ENCODE results near the gene COQ10B. TPM values are rescaled to one million over a fixed set of nuclear protein-coding genes. Genes with fewer than 3 reads are reported as not detected.
A peak's percentile ranks its signal among the peaks of the same experiment; 100 is the strongest.
"Not testable (repeated sequence)": the region's sequence is repeated elsewhere in the genome, so short reads cannot be mapped to it uniquely, and the experiment has no call there.

Gene COQ10B
- total RNA-seq, 1 donor from 2014 or later: 12.7 TPM

DNA sequence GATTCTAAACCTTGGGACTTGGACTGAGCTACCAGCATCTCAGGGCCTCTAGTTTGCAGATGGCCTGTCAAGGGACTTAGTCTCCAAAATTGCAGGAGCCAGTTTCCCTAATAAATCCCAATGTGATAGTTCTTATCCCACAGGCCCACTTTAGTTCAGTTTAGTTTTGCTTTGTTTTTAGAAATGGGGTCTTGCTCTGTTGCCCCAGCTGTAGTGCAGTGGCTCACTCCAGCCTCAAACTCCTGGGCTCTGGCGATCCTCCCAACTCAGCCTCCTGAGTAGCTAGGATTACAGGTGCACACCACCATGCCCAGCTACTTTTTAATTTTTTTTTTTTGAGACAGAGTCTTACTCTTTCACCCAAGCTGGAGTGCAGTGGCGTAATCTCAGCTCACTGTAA, 16.0 kb upstream of the COQ10B start:
- H3K27ac Mint-ChIP-seq: peak overlapping the region; percentile 56
- no peaks in the 10 kb centered on the region for H3K27me3 Mint-ChIP-seq
- no peaks in the 10 kb centered on the region for H3K9me3 Mint-ChIP-seq
- peak overlapping the region; percentile 70 for H3K4me3 Mint-ChIP-seq
- H3K4me1 Mint-ChIP-seq (ENCODE audit: unreplicated experiment): peaks cover 8% of the 10 kb centered on the region
- no peaks in the 10 kb centered on the region for H3K36me3 Mint-ChIP-seq
- TF ChIP-seq, protein P1, sequence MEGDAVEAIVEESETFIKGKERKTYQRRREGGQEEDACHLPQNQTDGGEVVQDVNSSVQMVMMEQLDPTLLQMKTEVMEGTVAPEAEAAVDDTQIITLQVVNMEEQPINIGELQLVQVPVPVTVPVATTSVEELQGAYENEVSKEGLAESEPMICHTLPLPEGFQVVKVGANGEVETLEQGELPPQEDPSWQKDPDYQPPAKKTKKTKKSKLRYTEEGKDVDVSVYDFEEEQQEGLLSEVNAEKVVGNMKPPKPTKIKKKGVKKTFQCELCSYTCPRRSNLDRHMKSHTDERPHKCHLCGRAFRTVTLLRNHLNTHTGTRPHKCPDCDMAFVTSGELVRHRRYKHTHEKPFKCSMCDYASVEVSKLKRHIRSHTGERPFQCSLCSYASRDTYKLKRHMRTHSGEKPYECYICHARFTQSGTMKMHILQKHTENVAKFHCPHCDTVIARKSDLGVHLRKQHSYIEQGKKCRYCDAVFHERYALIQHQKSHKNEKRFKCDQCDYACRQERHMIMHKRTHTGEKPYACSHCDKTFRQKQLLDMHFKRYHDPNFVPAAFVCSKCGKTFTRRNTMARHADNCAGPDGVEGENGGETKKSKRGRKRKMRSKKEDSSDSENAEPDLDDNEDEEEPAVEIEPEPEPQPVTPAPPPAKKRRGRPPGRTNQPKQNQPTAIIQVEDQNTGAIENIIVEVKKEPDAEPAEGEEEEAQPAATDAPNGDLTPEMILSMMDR (conservative IDR thresholded peaks at IDR 0.05): no peak
- DNase-seq (ENCODE audit: extremely low spot score, unreplicated experiment): no peak

DNA sequence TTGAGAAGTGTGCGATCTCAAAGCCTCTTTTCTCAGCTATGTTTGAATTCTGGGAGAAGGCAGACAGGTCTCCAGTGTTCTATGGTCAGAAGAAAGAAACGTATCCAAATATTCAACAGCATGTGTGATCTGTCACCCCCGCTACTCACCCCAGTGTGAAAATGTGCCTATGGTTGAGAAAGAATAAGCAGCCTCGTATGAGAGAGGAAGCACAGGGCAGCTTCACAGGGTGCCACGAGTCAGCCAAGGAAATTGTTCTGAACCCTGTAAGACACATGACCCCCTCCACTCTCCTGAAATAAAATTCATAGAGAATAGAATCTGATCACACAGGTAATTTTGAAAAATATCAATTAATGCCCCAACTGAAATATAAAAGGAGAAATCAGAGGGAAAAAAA, 10.5 kb upstream of the COQ10B start:
- Mint-ChIP-seq H3K27ac (no peak overlapping the region), H3K27me3 (no peaks in the 10 kb centered on the region), H3K4me1 (ENCODE audit: unreplicated experiment) (no peaks in the 10 kb centered on the region), H3K9me3 (no peaks in the 10 kb centered on the region), H3K4me3 (no peak overlapping the region), H3K36me3 (no peaks in the 10 kb centered on the region)
- TF ChIP-seq, protein P1 (conservative IDR thresholded peaks at IDR 0.05): no peak
- DNase-seq (ENCODE audit: extremely low spot score, unreplicated experiment): no peak

GRCh38 chr2:197445746-197446145, 7.6 kb upstream of the COQ10B start:
- Mint-ChIP-seq H3K4me1 (ENCODE audit: unreplicated experiment) (no peaks in the 10 kb centered on the region), H3K27me3 (no peaks in the 10 kb centered on the region), H3K4me3 (no peak overlapping the region), H3K9me3 (no peaks in the 10 kb centered on the region), H3K27ac (no peak overlapping the region), H3K36me3 (no peaks in the 10 kb centered on the region)
- TF ChIP-seq, protein P1 (conservative IDR thresholded peaks at IDR 0.05): no peak
- DNase-seq (ENCODE audit: extremely low spot score, unreplicated experiment): no peak

- DNase-seq (ENCODE audit: extremely low spot score, unreplicated experiment): no peak
- Mint-ChIP-seq H3K4me1 (ENCODE audit: unreplicated experiment) (no peaks in the 10 kb centered on the region), H3K36me3 (no peaks in the 10 kb centered on the region), H3K9me3 (no peaks in the 10 kb centered on the region), H3K27ac (no peak overlapping the region), H3K4me3 (no peak overlapping the region), H3K27me3 (no peaks in the 10 kb centered on the region)
- TF ChIP-seq, protein P1 (conservative IDR thresholded peaks at IDR 0.05): no peak
Measured at GRCh38 chr2:197446844-197447243, 6.5 kb upstream of the COQ10B start.

DNA sequence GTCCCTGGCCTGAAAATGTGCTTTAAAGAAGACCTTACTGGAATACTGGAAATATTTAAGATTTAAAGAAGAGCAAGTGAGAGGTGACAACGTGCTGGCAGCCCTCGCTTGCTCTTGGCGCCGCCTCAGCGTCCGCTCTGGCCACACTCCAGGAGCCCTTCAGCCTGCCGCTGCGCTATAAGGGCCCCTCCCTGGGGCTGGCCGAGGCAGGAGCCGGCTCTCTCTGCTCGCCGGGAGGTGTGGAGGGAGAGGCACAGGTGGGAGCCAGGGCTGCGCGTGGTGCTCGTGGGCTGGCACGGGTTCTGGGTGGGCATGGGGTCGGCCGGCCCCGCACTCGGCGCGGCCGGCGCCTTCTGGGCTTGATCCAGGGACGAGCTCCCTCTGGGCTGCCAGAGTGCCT, 2.9 kb upstream of the COQ10B start:
- no peak overlapping the region for H3K27ac Mint-ChIP-seq
- peaks cover 15% of the 10 kb centered on the region for H3K4me1 Mint-ChIP-seq (ENCODE audit: unreplicated experiment)
- no peaks in the 10 kb centered on the region for H3K36me3 Mint-ChIP-seq
- H3K27me3 Mint-ChIP-seq: no peaks in the 10 kb centered on the region
- no peak for DNase-seq (ENCODE audit: extremely low spot score, unreplicated experiment)
- TF ChIP-seq, protein P1 (conservative IDR thresholded peaks at IDR 0.05): no peak
- H3K4me3 Mint-ChIP-seq: no peak overlapping the region
- H3K9me3 Mint-ChIP-seq: no peaks in the 10 kb centered on the region

DNA sequence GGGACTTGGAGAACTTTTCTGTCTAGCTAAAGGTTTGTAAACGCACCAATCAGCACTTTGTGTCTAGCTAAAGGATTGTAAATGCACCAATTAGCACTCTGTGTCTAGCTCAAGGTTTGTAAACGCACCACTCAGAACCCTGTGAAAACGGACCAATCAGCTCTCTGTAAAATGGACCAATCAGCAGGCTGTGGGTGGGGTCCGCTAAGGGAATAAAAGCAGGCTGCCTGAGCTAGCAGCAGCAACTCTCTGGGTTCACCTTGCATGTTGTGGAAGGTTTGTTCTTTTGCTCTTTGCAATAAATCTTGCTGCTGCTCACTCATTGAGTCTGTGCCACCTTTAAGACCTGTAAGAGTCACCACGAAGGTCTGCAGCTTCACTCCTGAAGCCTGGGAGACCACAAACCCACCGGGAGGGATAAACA, 2.4 kb upstream of the COQ10B start:
- H3K4me1 Mint-ChIP-seq (ENCODE audit: unreplicated experiment): peaks cover 15% of the 10 kb centered on the region
- not testable (repeated sequence) for H3K36me3 Mint-ChIP-seq; H3K27me3 Mint-ChIP-seq; DNase-seq (ENCODE audit: extremely low spot score, unreplicated experiment); H3K27ac Mint-ChIP-seq; H3K4me3 Mint-ChIP-seq; H3K9me3 Mint-ChIP-seq

Data from type B pancreatic cell (in vitro differentiated cells).